B cell (primary cell): ENCODE data around the gene STK16. TPM values are rescaled to one million over a fixed set of nuclear protein-coding genes. Genes with fewer than 3 reads are reported as not detected.

Source experiments
- ATAC-seq: fragments of 200-7000 bp; cut with Tn5 transposase; one replicate; pipeline ENCODE4 v1.10.0; 2021; ENCODE audit warnings: low read depth, mild to moderate bottlenecking, moderate number of reproducible peaks, moderate library complexity
- CTCF ChIA-PET: fragments of 350-600 bp; sonication (Branson Sonifier 250); formaldehyde crosslinking; loops from one replicate; lab custom pipeline; 2021; ENCODE audit warnings: antibody characterized with exemption, inconsistent platforms; lab: Charles Lee
- POLR2A ChIA-PET: fragments of 350-600 bp; sonication (Branson Sonifier 250); formaldehyde crosslinking; loops from one replicate; lab custom pipeline; 2021; ENCODE audit warnings: antibody characterized with exemption; lab: Charles Lee
- DNase-seq: peaks from one replicate; pipeline ENCODE4 v3.0.0; 2013
- H2AFZ ChIP-seq: 2 replicates; pipeline ENCODE4 v1.6.1; 2012; ENCODE audit warnings: mild to moderate bottlenecking, low read depth, low read length; ENCODE audit not compliant: insufficient read depth, poor library complexity, severe bottlenecking
- H3K27ac ChIP-seq, 2 donors: 1 replicate in 1 of 2; 2 replicates in 1 of 2; pipeline ENCODE4 v1.5.1; 2012 to 2013; ENCODE audit warnings: low read length in 2 of 2, mild to moderate bottlenecking in 2 of 2, moderate library complexity in 1 of 2
- H3K27me3 ChIP-seq, 4 experiments: fragments of 200-600 bp in 1 of 4; sonication (generic) in 1 of 4; replicated peaks in 1 of 4; 1 replicate in 2 of 4; 2 replicates in 2 of 4; pipeline versions ENCODE4 v1.6.1 to v1.7.0; 2013 to 2016; ENCODE audit warnings: low read length in 3 of 4, mild to moderate bottlenecking in 2 of 4, mixed read lengths in 1 of 4, moderate library complexity in 1 of 4; ENCODE audit not compliant: insufficient read depth in 4 of 4, control insufficient read depth in 3 of 4; ENCODE audit errors: control extremely low read depth in 1 of 4
- H3K36me3 ChIP-seq, 2 experiments: replicated peaks in 1 of 2; 1 replicate in 1 of 2; 2 replicates in 1 of 2; pipeline versions ENCODE4 v1.6.1 to v1.7.1; 2013; ENCODE audit warnings: low read length in 1 of 2; ENCODE audit not compliant: insufficient read depth in 2 of 2, control insufficient read depth in 1 of 2; ENCODE audit errors: control extremely low read depth in 1 of 2, extremely low read depth in 1 of 2
- H3K4me1 ChIP-seq, 2 donors: fragments of 200-600 bp in 1 of 2; sonication (generic) in 1 of 2; 1 replicate in 1 of 2; 2 replicates in 1 of 2; pipeline versions ENCODE4 v1.5.1 to v1.6.1; 2013 to 2017; ENCODE audit warnings: low read length in 2 of 2; ENCODE audit not compliant: control insufficient read depth in 2 of 2, insufficient read depth in 2 of 2
- H3K4me2 ChIP-seq: replicated peaks from 2 replicates; pipeline ENCODE3; 2012; ENCODE audit warnings: mild to moderate bottlenecking, low read depth, low read length; ENCODE audit not compliant: poor library complexity, severe bottlenecking
- H3K4me3 ChIP-seq, 5 experiments: fragments of 200-600 bp in 1 of 5; sonication (generic) in 1 of 5; 1 replicate in 3 of 5; 2 replicates in 2 of 5; pipeline versions ENCODE4 v1.5.1 to v1.7.0; 2011 to 2016; ENCODE audit warnings: low read length in 4 of 5, mild to moderate bottlenecking in 4 of 5, low read depth in 2 of 5, control low read depth in 1 of 5, moderate library complexity in 1 of 5; ENCODE audit not compliant: insufficient read depth in 1 of 5; ENCODE audit errors: control extremely low read depth in 1 of 5, extremely low read depth in 1 of 5
- H3K79me2 ChIP-seq: fragments of 200-600 bp; sonication (generic); one replicate; pipeline ENCODE4 v1.6.0; 2016; ENCODE audit warnings: low read length; ENCODE audit not compliant: control insufficient read depth, insufficient read depth
- H3K9ac ChIP-seq: fragments of 200-600 bp; sonication (generic); 2 replicates; pipeline ENCODE4 v1.6.1; 2017; ENCODE audit warnings: mild to moderate bottlenecking, low read length, moderate library complexity
- H3K9me3 ChIP-seq, 3 donors: one replicate each; pipeline versions ENCODE4 v1.6.1 to v1.7.1; 2013; ENCODE audit warnings: low read length in 2 of 3; ENCODE audit not compliant: control insufficient read depth in 2 of 3, insufficient read depth in 1 of 3; ENCODE audit errors: control extremely low read depth in 1 of 3
- H4K20me1 ChIP-seq: 2 replicates; pipeline ENCODE4 v1.6.0; 2012; ENCODE audit warnings: mild to moderate bottlenecking, low read length; ENCODE audit not compliant: insufficient read depth, control insufficient read depth, poor library complexity, severe bottlenecking
- H3K27ac Mint-ChIP-seq: one replicate; pipeline ENCODE4 v1.8.0; 2021; ENCODE audit warnings: mixed read lengths
- H3K27me3 Mint-ChIP-seq: one replicate; pipeline ENCODE4 v1.8.0; 2021; ENCODE audit warnings: mixed read lengths
- H3K4me1 Mint-ChIP-seq: one replicate; pipeline ENCODE4 v1.8.0; 2021; ENCODE audit warnings: mixed read lengths
- H3K4me3 Mint-ChIP-seq: one replicate; pipeline ENCODE4 v1.8.0; 2021; ENCODE audit warnings: mixed read lengths
- H3K9me3 Mint-ChIP-seq: one replicate; pipeline ENCODE4 v1.8.0; 2022; ENCODE audit warnings: mixed read lengths; ENCODE audit not compliant: insufficient read depth
- CTCF ChIP-seq: fragments of 200-600 bp; IDR thresholded peaks from one replicate; pipeline ENCODE4 v1.8.0; 2022; ENCODE audit warnings: antibody characterized with exemption, mild to moderate bottlenecking
- EZH2 ChIP-seq: IDR thresholded peaks from 2 replicates; pipeline ENCODE4 v1.6.1; 2012; ENCODE audit warnings: borderline replicate concordance, low read depth, mild to moderate bottlenecking, moderate library complexity, low read length; ENCODE audit not compliant: insufficient read depth, poor library complexity, severe bottlenecking
- whole genome bisulfite sequencing: methylation state at CpG from one replicate; pipeline ENCODE4 v1.1.5; 2013; ENCODE audit warnings: missing lambda C conversion rate; ENCODE audit not compliant: insufficient coverage; 5-methylcytosine and 5-hydroxymethylcytosine counted together
- intact Hi-C: fragments of 100-400 bp; cut with micrococcal nuclease; formaldehyde crosslinking; loops from one replicate; pipeline ENCODE4 v1.10.0; 2022
- polyA plus RNA-seq: library from polyadenylated mRNA; depleted of rRNA; stranded (reverse); fragments of >200 nt; gene quantifications from 2 replicates; pipeline ENCODE4 v1.2.3, GENCODE V29; 2012
- total RNA-seq, 2 donors: library from RNA; stranded (reverse); fragments of 120-200 nt in 1 of 2; gene quantifications; 1 replicate in 1 of 2; 2 replicates in 1 of 2; pipeline versions ENCODE4 v1.2.3 to v1.2.4, GENCODE V29; 2013 to 2022

Gene STK16
- total and polyA plus RNA-seq, 2 donors (not counting 1 experiment from before 2014, with no cell fraction given): 29.0 to 60.1 TPM

DNA sequence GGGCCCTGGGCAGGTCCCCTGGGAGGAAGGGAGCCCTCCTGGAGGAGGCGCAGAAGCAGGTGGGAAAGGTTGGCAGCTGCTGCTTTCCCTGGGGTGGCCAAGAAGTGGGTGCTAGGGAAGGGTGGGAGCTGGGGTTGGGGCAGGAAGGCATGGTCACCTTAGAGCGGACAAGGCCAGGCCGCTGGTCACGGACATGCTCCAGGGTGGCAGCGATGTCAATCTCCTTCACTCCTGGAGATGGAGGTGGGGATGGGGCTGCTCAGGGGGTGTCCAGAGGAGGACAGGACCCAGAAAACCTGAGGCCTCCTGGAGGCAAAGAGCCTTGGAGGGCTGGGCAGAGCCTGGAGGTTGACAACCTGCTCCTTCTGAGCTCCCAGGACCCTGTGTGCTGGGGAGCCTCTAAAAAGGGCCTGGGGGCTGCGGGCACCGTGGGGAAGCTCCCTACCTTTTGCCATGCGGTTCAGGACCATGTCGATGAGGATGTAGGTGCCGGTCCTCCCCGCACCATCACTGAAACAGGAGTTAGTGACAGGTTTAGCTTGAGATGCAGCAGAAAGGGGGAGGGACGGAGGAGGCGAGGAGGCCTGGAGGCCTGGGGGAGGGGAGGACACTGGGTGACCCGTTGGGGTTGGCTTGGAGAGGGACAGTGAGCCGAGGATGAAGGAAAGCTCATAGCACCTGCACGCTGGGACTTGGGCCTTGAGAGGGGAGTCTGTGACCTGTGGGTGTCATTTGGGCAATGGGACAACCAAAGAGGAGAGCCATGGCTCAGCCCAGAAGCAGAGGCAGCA lies 45.3 kb downstream of the STK16 start:
- ChIA-PET POLR2A (interaction anchor here (0.9 kb wide), 1 partner anchor 11 kb away, joined by 3 read pairs; the partner anchor contains the start of gene DNAJB2), CTCF (interaction anchor here (0.7 to 6.5 kb wide), 5 partner anchors 9 to 131 kb away, joined by 3 to 239 read pairs (median 6); partner anchors contain the start of genes DNAJB2 and NHEJ1)
- TF ChIP-seq EZH2 (no peak), CTCF (no peak)
- intact Hi-C loops: no loop called here
- no peaks in the 10 kb centered on the region for H3K27me3 Mint-ChIP-seq
- Histone ChIP-seq H3K4me2 (no peak overlapping the region), H4K20me1 (peaks cover 2% of the 10 kb centered on the region), H3K27ac (no peak overlapping the region), H3K9ac (no peak overlapping the region), H3K79me2 (no peaks in the 10 kb centered on the region), H3K4me1 (peaks cover 10 to 13% of the 10 kb centered on the region in 2 donors), H3K4me3 (no peak overlapping the region), H3K36me3 (peaks cover 0 to 7% of the 10 kb centered on the region in 2 experiments), H2AFZ (no peak overlapping the region), H3K9me3 (no peaks in the 10 kb centered on the region), H3K27me3 (no peaks in the 10 kb centered on the region)
- WGBS: 90% methylated on average over 16 of the region's 16 CpGs
- no peak for DNase-seq
- peaks cover 13% of the 10 kb centered on the region for H3K4me1 Mint-ChIP-seq
- H3K4me3 Mint-ChIP-seq: no peak overlapping the region
- no peak for ATAC-seq
- H3K27ac Mint-ChIP-seq: no peak overlapping the region
- no peaks in the 10 kb centered on the region for H3K9me3 Mint-ChIP-seq

DNA sequence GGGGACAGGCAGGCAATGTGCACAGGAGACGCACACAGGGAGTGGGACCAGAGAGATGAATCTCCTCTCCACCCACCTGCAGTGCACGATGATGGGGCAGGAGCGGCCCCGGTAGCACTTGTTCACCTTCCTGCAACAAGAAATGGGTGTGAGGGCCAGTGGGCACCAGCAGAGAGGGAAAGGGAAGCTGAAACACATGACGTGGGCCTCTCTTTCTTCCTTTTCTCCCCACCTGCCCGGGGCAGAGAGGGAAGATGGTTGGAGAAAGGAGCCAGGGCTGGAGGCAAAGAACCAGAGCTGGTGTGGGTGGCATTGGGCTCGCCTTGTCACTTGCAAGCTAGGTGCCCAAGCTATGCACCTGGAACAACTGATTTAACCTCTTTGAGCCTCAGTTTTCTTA lies 46.1 kb downstream of the STK16 start:
- H3K4me1 Mint-ChIP-seq: peaks cover 16% of the 10 kb centered on the region
- Histone ChIP-seq H3K4me2 (no peak overlapping the region), H4K20me1 (no peaks in the 10 kb centered on the region), H3K27ac (no peak overlapping the region), H3K4me1 (peaks cover 10 to 13% of the 10 kb centered on the region in 2 donors), H3K36me3 (peaks cover 0 to 1% of the 10 kb centered on the region in 2 experiments), H3K79me2 (no peaks in the 10 kb centered on the region), H3K9me3 (no peaks in the 10 kb centered on the region), H3K4me3 (no peak overlapping the region), H3K27me3 (no peaks in the 10 kb centered on the region), H3K9ac (no peak overlapping the region), H2AFZ (no peak overlapping the region)
- no peak for ATAC-seq
- no peak overlapping the region for H3K4me3 Mint-ChIP-seq
- POLR2A ChIA-PET: interaction anchor here (0.6 to 0.9 kb wide), 2 partner anchors 12 to 38 kb away, joined by 3 read pairs; partner anchors contain the start of genes DNAJB2 and TUBA4A
- intact Hi-C loops: no loop called here
- no peak overlapping the region for H3K27ac Mint-ChIP-seq
- no peaks in the 10 kb centered on the region for H3K9me3 Mint-ChIP-seq
- no peak for DNase-seq
- CTCF ChIA-PET: interaction anchor here (1.1 to 6.5 kb wide), 8 partner anchors 8 to 233 kb away, joined by 3 to 239 read pairs (median 5); partner anchors contain the start of genes ANKZF1, ATG9A, DNAJB2 and GLB1L
- WGBS: no CpG with 5 or more reads among the region's 7 CpGs
- H3K27me3 Mint-ChIP-seq: no peaks in the 10 kb centered on the region
- TF ChIP-seq EZH2 (no peak), CTCF (no peak)
